ENCODE data around the gene SORL1-AS1.
"Not testable (repeated sequence)": the region's sequence is repeated elsewhere in the genome, so short reads cannot be mapped to it uniquely, and the experiment has no call there.

The SORL1-AS1 gene

GRCh38 chr11:121410041-121410440 lies 42.7 kb downstream of the SORL1-AS1 start:
- in situ Hi-C loops (cut with MboI; ENCODE audit: low sequenced_read_pairs); BruUV-seq (replicated peaks); H4K20me1 ChIP-seq (ENCODE audit: insufficient read depth, low read length); H3K9me3 ChIP-seq (ENCODE audit: control insufficient read depth, insufficient read depth, low read length); H4K5ac ChIP-seq (ENCODE audit: low read depth, low read length); H2BK20ac ChIP-seq (ENCODE audit: low read depth, low read length); H3K23ac ChIP-seq (ENCODE audit: low read depth, low read length); H2AK5ac ChIP-seq (ENCODE audit: low read depth, low read length); H3K27me3 ChIP-seq (ENCODE audit: control insufficient read depth, insufficient read depth, low read length); CTCF ChIA-PET; POLR2A ChIA-PET (ENCODE audit: unreplicated experiment); dilution Hi-C loops (cut with HindIII; ENCODE audit: low sequenced_read_pairs, unreplicated experiment); H2BK120ac ChIP-seq (ENCODE audit: low read depth, low read length); H2AK9ac ChIP-seq (replicated peaks; ENCODE audit: low read depth, low read length, poor library complexity); H3K4ac ChIP-seq (ENCODE audit: low read depth, low read length); H3K4me3 ChIP-seq (ENCODE audit: insufficient read depth, low read depth, low read length); DNase-seq; H3K36me3 ChIP-seq (ENCODE audit: control insufficient read depth, insufficient read depth, low read length); H4K91ac ChIP-seq (ENCODE audit: insufficient read depth, low read depth, low read length); H3K9ac ChIP-seq (ENCODE audit: low read depth, low read length); H4K8ac ChIP-seq (ENCODE audit: low read depth in 2 of 2, low read length in 2 of 2); H3K14ac ChIP-seq (replicated peaks; ENCODE audit: low read depth, low read length); H3K4me2 ChIP-seq (ENCODE audit: low read depth, low read length); ATAC-seq (ENCODE audit: low read depth); H3K79me1 ChIP-seq (ENCODE audit: low read depth in 1 of 2, low read length in 2 of 2); H3K4me1 ChIP-seq (ENCODE audit: control insufficient read depth, insufficient read depth, low read length); H2BK5ac ChIP-seq (ENCODE audit: low read depth, low read length, poor library complexity, severe bottlenecking); intact Hi-C loops (cut with micrococcal nuclease); H2AFZ ChIP-seq (replicated peaks; ENCODE audit: low read length, poor library complexity); H3K27ac ChIP-seq (ENCODE audit: insufficient read depth, low read length); H3K56ac ChIP-seq (ENCODE audit: extremely low read depth, insufficient read depth, low read length); H2BK15ac ChIP-seq (ENCODE audit: low read depth, low read length); H3K9me1 ChIP-seq (ENCODE audit: insufficient read depth, low read length); H3K18ac ChIP-seq (ENCODE audit: low read depth, low read length): not testable (repeated sequence)
- 100% methylated on average over 1 of the region's 2 CpGs; no CpG with 5 or more reads in 1 of the 2 experiments for WGBS, 2 experiments (ENCODE audit: extremely low coverage in 2 of 2, insufficient read length in 1 of 2)

All from IMR-90 (cell line).